Spleen (tissue), 7 donors: ENCODE results near the gene C1orf115.

Source experiments
- POLR2A ChIP-seq, 3 donors: fragments of 450-650 bp; IDR thresholded peaks; one replicate each; pipeline ENCODE4 v1.5.1; 2017; ENCODE audit warnings: antibody characterized with exemption in 3 of 3, mild to moderate bottlenecking in 1 of 3
- TF ChIP-seq, protein P1 (sequence below), 11 experiments: fragments of 200-600 bp in 7 of 11; fragments of 450-650 bp in 4 of 11; sonication (generic) in 4 of 11; IDR thresholded peaks in 8 of 11; conservative IDR thresholded peaks in 3 of 11; 1 replicate in 7 of 11; 2 replicates in 4 of 11; pipeline versions ENCODE4 v1.4.0 to v1.8.0; 2016 to 2021; ENCODE audit warnings: antibody characterized with exemption in 11 of 11, inconsistent platforms in 4 of 11, mild to moderate bottlenecking in 1 of 11
- donor health status: DM: no; HTN: no; CAD: no; lungs with moderate emphysema.
- donor health status: DM: no; HTN: no; CAD: no.
- donor health status: DM: no; HTN: no; CAD: no.

DNA sequence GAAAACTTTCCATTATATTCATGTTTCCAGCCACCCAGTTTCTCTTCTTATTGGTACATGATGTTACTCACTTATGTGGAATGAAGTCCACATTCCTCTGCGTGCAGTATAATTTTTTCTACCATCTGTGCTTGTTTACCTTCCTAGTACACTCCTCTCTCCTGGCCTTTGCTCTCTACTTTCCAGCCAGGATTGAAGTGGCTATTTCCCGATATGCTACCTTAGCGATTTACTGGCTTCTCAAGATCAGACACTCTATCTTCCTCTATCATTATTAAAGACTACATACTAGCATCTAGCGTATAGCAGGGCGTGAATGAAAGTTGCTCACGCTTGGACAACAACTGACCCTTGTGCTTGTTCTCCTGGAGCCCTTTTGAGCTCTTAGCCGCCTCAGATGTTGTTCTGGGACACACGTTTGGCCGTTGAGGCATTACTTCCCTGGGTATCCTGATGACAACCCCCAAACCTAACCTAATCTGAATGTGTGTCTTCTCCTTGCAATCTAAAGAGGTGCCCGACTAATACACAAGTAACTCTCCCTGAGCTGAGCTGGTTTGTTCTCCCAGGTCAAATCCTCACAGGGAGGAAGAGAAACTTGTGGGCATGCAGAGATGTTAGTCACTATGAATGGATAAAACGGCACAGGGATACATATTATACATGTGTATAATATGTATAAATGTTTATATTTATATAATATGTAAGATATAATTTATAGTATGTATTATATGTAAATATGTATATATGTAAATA is 44.6 kb downstream of the C1orf115 start:
- TF ChIP-seq, protein P1, sequence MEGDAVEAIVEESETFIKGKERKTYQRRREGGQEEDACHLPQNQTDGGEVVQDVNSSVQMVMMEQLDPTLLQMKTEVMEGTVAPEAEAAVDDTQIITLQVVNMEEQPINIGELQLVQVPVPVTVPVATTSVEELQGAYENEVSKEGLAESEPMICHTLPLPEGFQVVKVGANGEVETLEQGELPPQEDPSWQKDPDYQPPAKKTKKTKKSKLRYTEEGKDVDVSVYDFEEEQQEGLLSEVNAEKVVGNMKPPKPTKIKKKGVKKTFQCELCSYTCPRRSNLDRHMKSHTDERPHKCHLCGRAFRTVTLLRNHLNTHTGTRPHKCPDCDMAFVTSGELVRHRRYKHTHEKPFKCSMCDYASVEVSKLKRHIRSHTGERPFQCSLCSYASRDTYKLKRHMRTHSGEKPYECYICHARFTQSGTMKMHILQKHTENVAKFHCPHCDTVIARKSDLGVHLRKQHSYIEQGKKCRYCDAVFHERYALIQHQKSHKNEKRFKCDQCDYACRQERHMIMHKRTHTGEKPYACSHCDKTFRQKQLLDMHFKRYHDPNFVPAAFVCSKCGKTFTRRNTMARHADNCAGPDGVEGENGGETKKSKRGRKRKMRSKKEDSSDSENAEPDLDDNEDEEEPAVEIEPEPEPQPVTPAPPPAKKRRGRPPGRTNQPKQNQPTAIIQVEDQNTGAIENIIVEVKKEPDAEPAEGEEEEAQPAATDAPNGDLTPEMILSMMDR (IDR thresholded peaks at IDR 0.05 in 8 of 11, conservative IDR thresholded peaks at IDR 0.05 in 3 of 11), result no peak
- TF ChIP-seq POLR2A (IDR thresholded peaks at IDR 0.05), result no peak
